ENCODE measurements around the gene BBS5.

- TF ChIP-seq CTCF (IDR thresholded peaks at IDR 0.05), result no peak
- TF ChIP-seq POLR2A (IDR thresholded peaks at IDR 0.05; ENCODE audit: low read length), result no peak
- no peak for TF ChIP-seq HMGXB4 (CRISPR knock-in tag; IDR thresholded peaks at IDR 0.05; ENCODE audit: borderline replicate concordance)
- TF ChIP-seq RAD21 (conservative IDR thresholded peaks at IDR 0.05 in 1 of 2, IDR thresholded peaks at IDR 0.05 in 1 of 2), result no peak
- TF ChIP-seq RARB (CRISPR knock-in tag; IDR thresholded peaks at IDR 0.05), result no peak
- TF ChIP-seq CEBPB (IDR thresholded peaks at IDR 0.05), result no peak
- no peak for TF ChIP-seq MAX (IDR thresholded peaks at IDR 0.05)
- no peak for TF ChIP-seq EP300 (IDR thresholded peaks at IDR 0.05)
- no peak for TF ChIP-seq TFCP2L1 (CRISPR knock-in tag; IDR thresholded peaks at IDR 0.05)
- TF ChIP-seq RCOR1 (IDR thresholded peaks at IDR 0.05; ENCODE audit: low read depth, low read length), result no peak
- no peak for TF ChIP-seq PBX3 (IDR thresholded peaks at IDR 0.05)
These were observed 30.7 kb downstream of the BBS5 start for GRCh38 chr2:169509955-169510354.
